Measurements from ENCODE around the gene SEM1. TPM values are rescaled to one million over a fixed set of nuclear protein-coding genes. Genes with fewer than 3 reads are reported as not detected.

The SEM1 gene
- total and polyA plus RNA-seq, 2 of the 4 experiments (the other 2 are of a cell fraction): 17.2 to 38.0 TPM

DNA sequence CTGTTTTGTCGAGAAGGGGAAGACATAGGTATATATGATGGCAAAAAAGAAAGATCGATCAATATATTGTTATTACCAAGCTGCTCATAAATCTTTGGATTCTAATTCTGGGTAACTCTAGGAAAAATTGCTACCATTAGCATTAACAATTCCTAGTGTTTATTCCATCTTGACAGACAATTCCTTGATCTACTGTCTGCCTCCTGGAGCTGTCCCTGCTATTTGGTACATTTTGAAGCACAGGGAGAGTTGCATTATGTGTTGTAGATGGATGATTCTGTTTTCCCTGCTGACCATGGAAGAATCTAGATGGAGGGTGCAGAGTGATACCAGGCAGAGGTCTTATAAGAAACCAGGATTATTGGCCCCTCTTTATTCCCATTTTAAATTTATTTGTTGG is 29.1 kb upstream of the SEM1 start:
- DNase-seq (no peak), ATAC-seq (ENCODE audit: low read depth) (no peak)
- 0 out of 2 replicates have a peak, but pooled peaks cover 3% of the 10 kb centered on the region for H3K27me3 ChIP-seq (ENCODE audit: control insufficient read depth, insufficient read depth, low read length)
- H3K9me1 ChIP-seq (ENCODE audit: insufficient read depth, low read length): no peaks in the 10 kb centered on the region
- in situ Hi-C loops (cut with MboI; ENCODE audit: low sequenced_read_pairs): no loop called here
- WGBS, 2 experiments (ENCODE audit: extremely low coverage in 2 of 2, insufficient read length in 1 of 2): no CpG with 5 or more reads among the region's 2 CpGs
- H3K14ac ChIP-seq (replicated peaks; ENCODE audit: low read depth, low read length): no peak overlapping the region
- H4K5ac ChIP-seq (ENCODE audit: low read depth, low read length): no peak overlapping the region
- dilution Hi-C loops (cut with HindIII; ENCODE audit: low sequenced_read_pairs, unreplicated experiment): no loop called here
- H4K91ac ChIP-seq (ENCODE audit: insufficient read depth, low read depth, low read length): no peak overlapping the region
- H2BK120ac ChIP-seq (ENCODE audit: low read depth, low read length): no peak overlapping the region
- H2AK9ac ChIP-seq (replicated peaks; ENCODE audit: low read depth, low read length, poor library complexity): no peak overlapping the region
- H3K4me3 ChIP-seq (ENCODE audit: insufficient read depth, low read depth, low read length): no peak overlapping the region
- ChIA-PET CTCF (interaction anchor here (0.6 kb wide), 1 partner anchor 37 kb away, joined by 3 read pairs; no protein-coding TSS in a partner anchor), POLR2A (ENCODE audit: unreplicated experiment) (no interaction called here)
- no peak overlapping the region for H3K56ac ChIP-seq (ENCODE audit: extremely low read depth, insufficient read depth, low read length)
- no TSS peak for BruUV-seq (replicated peaks)
- H3K4ac ChIP-seq (ENCODE audit: low read depth, low read length): no peak overlapping the region
- no peak overlapping the region for H3K23ac ChIP-seq (ENCODE audit: low read depth, low read length)
- H3K9ac ChIP-seq (ENCODE audit: low read depth, low read length): no peak overlapping the region
- H4K8ac ChIP-seq (ENCODE audit: low read depth in 2 of 2, low read length in 2 of 2): no peak overlapping the region
- no peaks in the 10 kb centered on the region for H4K20me1 ChIP-seq (ENCODE audit: insufficient read depth, low read length)
- no peak overlapping the region for H2BK15ac ChIP-seq (ENCODE audit: low read depth, low read length)
- no peak for TF ChIP-seq RCOR1 (IDR thresholded peaks at IDR 0.05; ENCODE audit: insufficient replicate concordance, low read length)
- no peak for TF ChIP-seq CEBPB (IDR thresholded peaks at IDR 0.05; ENCODE audit: low read depth, low read length)
- TF ChIP-seq MAFK (IDR thresholded peaks at IDR 0.05; ENCODE audit: low read depth, low read length): no peak
- no peak for TF ChIP-seq FOS (IDR thresholded peaks at IDR 0.05; ENCODE audit: low read depth, low read length)
- no peak for TF ChIP-seq BHLHE40 (IDR thresholded peaks at IDR 0.05; ENCODE audit: low read depth, low read length)
- TF ChIP-seq POLR2A (IDR thresholded peaks at IDR 0.05; ENCODE audit: low read depth, low read length): no peak
- no peak for TF ChIP-seq SMC3 (IDR thresholded peaks at IDR 0.05; ENCODE audit: low read depth, low read length)
- TF ChIP-seq, protein P1, sequence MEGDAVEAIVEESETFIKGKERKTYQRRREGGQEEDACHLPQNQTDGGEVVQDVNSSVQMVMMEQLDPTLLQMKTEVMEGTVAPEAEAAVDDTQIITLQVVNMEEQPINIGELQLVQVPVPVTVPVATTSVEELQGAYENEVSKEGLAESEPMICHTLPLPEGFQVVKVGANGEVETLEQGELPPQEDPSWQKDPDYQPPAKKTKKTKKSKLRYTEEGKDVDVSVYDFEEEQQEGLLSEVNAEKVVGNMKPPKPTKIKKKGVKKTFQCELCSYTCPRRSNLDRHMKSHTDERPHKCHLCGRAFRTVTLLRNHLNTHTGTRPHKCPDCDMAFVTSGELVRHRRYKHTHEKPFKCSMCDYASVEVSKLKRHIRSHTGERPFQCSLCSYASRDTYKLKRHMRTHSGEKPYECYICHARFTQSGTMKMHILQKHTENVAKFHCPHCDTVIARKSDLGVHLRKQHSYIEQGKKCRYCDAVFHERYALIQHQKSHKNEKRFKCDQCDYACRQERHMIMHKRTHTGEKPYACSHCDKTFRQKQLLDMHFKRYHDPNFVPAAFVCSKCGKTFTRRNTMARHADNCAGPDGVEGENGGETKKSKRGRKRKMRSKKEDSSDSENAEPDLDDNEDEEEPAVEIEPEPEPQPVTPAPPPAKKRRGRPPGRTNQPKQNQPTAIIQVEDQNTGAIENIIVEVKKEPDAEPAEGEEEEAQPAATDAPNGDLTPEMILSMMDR (conservative IDR thresholded peaks at IDR 0.05; ENCODE audit: low read depth, low read length): no peak
- TF ChIP-seq, protein P2, sequence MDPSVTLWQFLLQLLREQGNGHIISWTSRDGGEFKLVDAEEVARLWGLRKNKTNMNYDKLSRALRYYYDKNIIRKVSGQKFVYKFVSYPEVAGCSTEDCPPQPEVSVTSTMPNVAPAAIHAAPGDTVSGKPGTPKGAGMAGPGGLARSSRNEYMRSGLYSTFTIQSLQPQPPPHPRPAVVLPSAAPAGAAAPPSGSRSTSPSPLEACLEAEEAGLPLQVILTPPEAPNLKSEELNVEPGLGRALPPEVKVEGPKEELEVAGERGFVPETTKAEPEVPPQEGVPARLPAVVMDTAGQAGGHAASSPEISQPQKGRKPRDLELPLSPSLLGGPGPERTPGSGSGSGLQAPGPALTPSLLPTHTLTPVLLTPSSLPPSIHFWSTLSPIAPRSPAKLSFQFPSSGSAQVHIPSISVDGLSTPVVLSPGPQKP (IDR thresholded peaks at IDR 0.05; ENCODE audit: borderline replicate concordance, low read depth, low read length): no peak
- no peak for TF ChIP-seq MAZ (IDR thresholded peaks at IDR 0.05; ENCODE audit: borderline replicate concordance, low read depth, low read length)
- TF ChIP-seq NFE2L2 (IDR thresholded peaks at IDR 0.05; ENCODE audit: low read depth, low read length): no peak
- no peak for TF ChIP-seq MXI1 (IDR thresholded peaks at IDR 0.05; ENCODE audit: borderline replicate concordance, low read depth, low read length)
- no peak for TF ChIP-seq RAD21 (IDR thresholded peaks at IDR 0.05; ENCODE audit: low read length)
- H2AK5ac ChIP-seq (ENCODE audit: low read depth, low read length): no peak overlapping the region
- no peak overlapping the region for H3K4me2 ChIP-seq (ENCODE audit: low read depth, low read length)
- H3K79me1 ChIP-seq (ENCODE audit: low read depth in 1 of 2, low read length in 2 of 2): no peaks in the 10 kb centered on the region
- no peak overlapping the region for H3K18ac ChIP-seq (ENCODE audit: low read depth, low read length)
- H3K36me3 ChIP-seq (ENCODE audit: control insufficient read depth, insufficient read depth, low read length): no peaks in the 10 kb centered on the region
- intact Hi-C loops (cut with micrococcal nuclease): no loop called here
- no peak overlapping the region for H2BK20ac ChIP-seq (ENCODE audit: low read depth, low read length)
- no peak overlapping the region for H3K27ac ChIP-seq (ENCODE audit: insufficient read depth, low read length)
- H2AFZ ChIP-seq (replicated peaks; ENCODE audit: low read length, poor library complexity): no peak overlapping the region
- H3K4me1 ChIP-seq (ENCODE audit: control insufficient read depth, insufficient read depth, low read length): no peaks in the 10 kb centered on the region
- H2BK5ac ChIP-seq (ENCODE audit: low read depth, low read length, poor library complexity, severe bottlenecking): no peak overlapping the region
- H3K9me3 ChIP-seq (ENCODE audit: control insufficient read depth, insufficient read depth, low read length): no peaks in the 10 kb centered on the region
